ENCODE results near the gene UBE3B.

Gene UBE3B

DNA sequence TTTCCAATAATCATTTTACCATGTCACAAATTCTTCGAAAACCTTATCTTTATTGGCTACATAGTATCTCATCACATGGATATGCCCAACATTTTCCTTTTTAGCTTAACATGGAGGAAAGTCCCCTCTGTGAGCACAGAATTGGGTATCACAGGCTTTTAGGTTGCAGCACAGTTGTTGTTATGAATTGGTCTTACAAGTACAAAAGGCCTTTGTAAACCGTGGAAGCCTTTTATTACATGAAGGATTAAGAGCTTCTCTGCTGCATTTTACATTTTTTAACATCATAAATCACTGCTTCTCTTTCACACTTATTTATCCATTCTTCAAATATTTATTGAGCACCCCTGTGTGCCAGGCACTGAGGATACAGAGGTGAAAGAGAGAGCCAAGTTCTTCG is 26.2 kb downstream of the UBE3B start:
- ChIA-PET POLR2A (no interaction called here), CTCF (interaction anchor here (1.0 kb wide), 1 partner anchor 14 kb away, joined by 3 read pairs; no protein-coding TSS in a partner anchor)
- no peak for DNase-seq (ENCODE audit: extremely low spot score)
- TF ChIP-seq, protein P1, sequence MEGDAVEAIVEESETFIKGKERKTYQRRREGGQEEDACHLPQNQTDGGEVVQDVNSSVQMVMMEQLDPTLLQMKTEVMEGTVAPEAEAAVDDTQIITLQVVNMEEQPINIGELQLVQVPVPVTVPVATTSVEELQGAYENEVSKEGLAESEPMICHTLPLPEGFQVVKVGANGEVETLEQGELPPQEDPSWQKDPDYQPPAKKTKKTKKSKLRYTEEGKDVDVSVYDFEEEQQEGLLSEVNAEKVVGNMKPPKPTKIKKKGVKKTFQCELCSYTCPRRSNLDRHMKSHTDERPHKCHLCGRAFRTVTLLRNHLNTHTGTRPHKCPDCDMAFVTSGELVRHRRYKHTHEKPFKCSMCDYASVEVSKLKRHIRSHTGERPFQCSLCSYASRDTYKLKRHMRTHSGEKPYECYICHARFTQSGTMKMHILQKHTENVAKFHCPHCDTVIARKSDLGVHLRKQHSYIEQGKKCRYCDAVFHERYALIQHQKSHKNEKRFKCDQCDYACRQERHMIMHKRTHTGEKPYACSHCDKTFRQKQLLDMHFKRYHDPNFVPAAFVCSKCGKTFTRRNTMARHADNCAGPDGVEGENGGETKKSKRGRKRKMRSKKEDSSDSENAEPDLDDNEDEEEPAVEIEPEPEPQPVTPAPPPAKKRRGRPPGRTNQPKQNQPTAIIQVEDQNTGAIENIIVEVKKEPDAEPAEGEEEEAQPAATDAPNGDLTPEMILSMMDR (IDR thresholded peaks at IDR 0.05; ENCODE audit: control extremely low read depth, extremely low read depth, low read depth, missing control alignments) = no peak

DNA sequence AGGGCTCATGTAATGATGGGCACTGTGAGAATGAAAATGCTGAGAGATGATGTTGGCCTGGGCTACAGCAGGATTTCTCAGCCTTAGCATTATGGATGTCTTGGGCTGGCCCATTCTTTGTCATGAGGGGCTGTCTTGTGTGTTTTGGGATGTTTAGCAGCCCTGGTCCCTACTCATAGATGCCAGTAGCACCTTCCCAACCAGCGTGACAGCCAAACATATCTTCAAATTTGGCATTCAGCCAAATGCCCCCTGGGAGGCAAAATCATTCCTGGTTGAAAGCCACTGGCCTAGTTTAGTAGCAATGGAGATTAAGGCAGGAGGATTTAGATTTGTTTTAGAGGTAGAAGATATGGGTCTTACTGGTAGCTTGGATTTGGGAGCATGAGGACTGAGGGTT is 26.6 kb downstream of the UBE3B start:
- POLR2A ChIA-PET = no interaction called here
- CTCF ChIA-PET = interaction anchor here (1.0 to 1.5 kb wide), 2 partner anchors 14 to 19 kb away, joined by 3 read pairs; no protein-coding TSS in a partner anchor
- DNase-seq (ENCODE audit: extremely low spot score) = no peak
- TF ChIP-seq, protein P1 (IDR thresholded peaks at IDR 0.05; ENCODE audit: control extremely low read depth, extremely low read depth, low read depth, missing control alignments) = no peak

DNA sequence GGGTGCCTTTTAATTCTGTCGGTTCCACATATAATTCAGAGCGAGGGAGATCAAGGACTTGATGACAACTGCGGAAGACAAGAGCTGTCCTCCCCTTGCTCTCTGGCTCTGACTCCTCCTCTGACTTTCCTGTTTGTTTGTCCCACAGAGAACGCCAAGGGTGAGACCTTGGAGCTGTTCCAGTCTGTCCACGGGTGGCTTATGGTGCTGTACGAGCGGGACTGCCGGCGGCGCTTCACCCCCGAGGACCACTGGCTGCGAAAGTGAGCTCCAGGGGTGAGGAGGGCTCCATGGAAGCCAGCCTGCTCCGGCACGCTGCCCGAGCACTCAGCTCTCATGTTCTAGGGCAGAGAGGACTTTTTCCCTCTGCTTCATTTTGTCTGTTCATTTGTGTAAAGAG is 32.8 kb downstream of the UBE3B start:
- TF ChIP-seq, protein P1 (IDR thresholded peaks at IDR 0.05; ENCODE audit: control extremely low read depth, extremely low read depth, low read depth, missing control alignments) = no peak
- CTCF ChIA-PET = interaction anchor here (1.1 to 3.1 kb wide), 5 partner anchors 9 to 335 kb away, joined by 3 to 11 read pairs (median 4); no protein-coding TSS in a partner anchor
- POLR2A ChIA-PET = no interaction called here
- no peak for DNase-seq (ENCODE audit: extremely low spot score)

DNA sequence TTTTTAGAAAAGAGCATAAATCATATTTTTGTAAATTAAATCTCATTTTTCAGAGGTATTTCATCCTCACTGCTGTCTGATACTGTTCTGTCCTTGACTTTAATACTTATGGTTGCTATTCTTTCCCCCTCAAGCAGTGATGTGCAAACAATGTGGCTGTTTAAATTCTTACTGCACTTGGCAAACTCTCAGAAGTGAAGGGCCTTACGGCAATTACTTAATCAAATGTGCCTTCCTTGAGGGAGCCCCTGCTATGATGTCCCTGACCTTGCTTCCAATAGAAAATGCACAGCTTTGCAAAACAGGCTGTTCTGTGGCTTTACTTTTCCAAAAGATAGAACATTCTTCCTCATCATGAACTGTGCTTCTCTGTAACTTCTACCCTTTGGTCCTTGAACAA is 35.2 kb downstream of the UBE3B start:
- TF ChIP-seq, protein P1 (IDR thresholded peaks at IDR 0.05; ENCODE audit: control extremely low read depth, extremely low read depth, low read depth, missing control alignments) = no peak
- POLR2A ChIA-PET = no interaction called here
- CTCF ChIA-PET = interaction anchor here (1.4 kb wide), 1 partner anchor 262 kb away, joined by 3 read pairs; no protein-coding TSS in a partner anchor
- no peak for DNase-seq (ENCODE audit: extremely low spot score)

DNA sequence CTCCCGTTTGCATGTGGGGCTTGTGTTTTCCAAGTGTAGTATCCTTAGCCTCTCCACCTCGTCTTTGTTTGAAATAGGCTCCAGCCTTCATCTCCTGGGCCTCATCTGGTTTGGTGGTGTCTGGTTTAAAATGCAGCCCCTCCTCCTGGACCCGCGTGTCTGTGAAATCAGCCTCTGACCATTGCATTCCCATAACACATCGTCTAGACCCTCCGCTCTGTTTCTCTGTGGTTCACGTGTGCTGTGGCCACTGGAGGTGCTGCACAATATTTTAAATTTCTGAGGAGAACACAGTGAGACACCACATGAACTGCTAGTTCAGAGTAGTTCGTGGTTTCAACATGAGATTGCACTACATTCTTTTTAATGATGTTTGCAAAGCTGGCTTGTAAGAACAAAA is 35.6 kb downstream of the UBE3B start:
- POLR2A ChIA-PET = no interaction called here
- CTCF ChIA-PET = interaction anchor here (1.4 kb wide), 1 partner anchor 262 kb away, joined by 3 read pairs; no protein-coding TSS in a partner anchor

DNA sequence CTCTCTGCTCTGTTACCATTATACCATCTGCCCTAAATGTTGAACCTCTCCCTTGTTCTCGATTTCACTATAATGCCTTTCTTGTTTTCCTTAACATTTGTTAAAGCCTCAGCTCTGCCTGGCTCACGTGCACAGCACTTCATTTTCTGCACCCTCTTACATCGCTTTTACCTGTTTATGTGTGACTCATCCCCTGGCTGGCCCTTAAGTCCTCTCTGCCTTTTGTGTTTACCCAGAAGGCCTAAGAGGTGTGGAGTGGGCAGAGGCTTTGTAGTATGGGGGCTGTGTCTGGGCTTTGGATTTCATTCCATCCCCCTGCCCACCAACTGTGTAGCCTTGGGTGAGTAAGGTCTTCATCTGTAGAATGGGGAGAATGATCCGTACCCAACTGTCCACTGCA is 36.5 kb downstream of the UBE3B start:
- DNase-seq (ENCODE audit: extremely low spot score) = no peak
- TF ChIP-seq, protein P1 (IDR thresholded peaks at IDR 0.05; ENCODE audit: control extremely low read depth, extremely low read depth, low read depth, missing control alignments) = no peak
- POLR2A ChIA-PET = no interaction called here
- CTCF ChIA-PET = no interaction called here

More for the DNA sequence above, 35.6 kb downstream of the UBE3B start:
- TF ChIP-seq, protein P1 (IDR thresholded peaks at IDR 0.05; ENCODE audit: control extremely low read depth, extremely low read depth, low read depth, missing control alignments) = no peak
- no peak for DNase-seq (ENCODE audit: extremely low spot score)
